HepG2 (cell line): ENCODE data around the gene QRICH2. TPM values are rescaled to one million over a fixed set of nuclear protein-coding genes. Genes with fewer than 3 reads are reported as not detected.

Experiments
- ATF7 ChIP-seq, 2 experiments: fragments of 450-650 bp in 1 of 2; sonication (generic) in 1 of 2; formaldehyde crosslinking in 1 of 2; IDR thresholded peaks; 2 replicates each; pipeline versions ENCODE4 v1.4.0 to v1.6.1; 2016 to 2020; ENCODE audit warnings: antibody characterized with exemption in 1 of 2, mild to moderate bottlenecking in 1 of 2, missing genetic modification reagents in 1 of 2
- FOXC1 ChIP-seq: sonication (generic); formaldehyde crosslinking; IDR thresholded peaks from 2 replicates; pipeline ENCODE4 v1.8.0; 2022; ENCODE audit warnings: mild to moderate bottlenecking, missing genetic modification reagents, borderline replicate concordance
- GABPB1 ChIP-seq: IDR thresholded peaks from 2 replicates; pipeline ENCODE4 v1.6.1; 2016; ENCODE audit warnings: mild to moderate bottlenecking, missing genetic modification reagents, moderate library complexity, missing compliant biosample characterization
- HOXA5 ChIP-seq: sonication (generic); formaldehyde crosslinking; IDR thresholded peaks from 2 replicates; pipeline ENCODE4 v1.4.0; 2020; ENCODE audit warnings: missing genetic modification reagents
- KMT2B ChIP-seq: IDR thresholded peaks from 2 replicates; pipeline ENCODE4 v1.6.1; 2016; ENCODE audit warnings: missing genetic modification reagents, missing compliant biosample characterization
- NCOA2 ChIP-seq: sonication (generic); formaldehyde crosslinking; IDR thresholded peaks from 2 replicates; pipeline ENCODE4 v1.8.0; 2022; ENCODE audit warnings: inconsistent platforms
- NR1H2 ChIP-seq: sonication (generic); formaldehyde crosslinking; IDR thresholded peaks from 2 replicates; pipeline ENCODE4 v1.8.1; 2022; ENCODE audit warnings: low read depth, missing genetic modification reagents, borderline replicate concordance
- NR2C2 ChIP-seq: sonication (generic); formaldehyde crosslinking; IDR thresholded peaks from 2 replicates; pipeline ENCODE4 v1.4.0; 2020; ENCODE audit warnings: missing genetic modification reagents, mild to moderate bottlenecking, moderate library complexity, borderline replicate concordance
- NR2F1 ChIP-seq, 2 experiments: fragments of 450-650 bp in 1 of 2; formaldehyde crosslinking in 1 of 2; IDR thresholded peaks; 2 replicates each; pipeline versions ENCODE4 v1.5.0 to v1.6.1; 2016 to 2020; ENCODE audit warnings: mild to moderate bottlenecking in 1 of 2, missing compliant biosample characterization in 1 of 2, missing genetic modification reagents in 1 of 2, moderate library complexity in 1 of 2
- POLR2AphosphoS5 ChIP-seq: IDR thresholded peaks from 2 replicates; pipeline ENCODE4 v1.6.1; 2012; ENCODE audit warnings: low read depth, low read length
- SKIL ChIP-seq: sonication (generic); formaldehyde crosslinking; IDR thresholded peaks from 2 replicates; pipeline ENCODE4 v1.8.0; 2022; ENCODE audit warnings: missing genetic modification reagents, mild to moderate bottlenecking, moderate library complexity, borderline replicate concordance
- SP140L ChIP-seq: sonication (generic); formaldehyde crosslinking; IDR thresholded peaks from 2 replicates; pipeline ENCODE4 v1.4.0; 2020; ENCODE audit warnings: missing genetic modification reagents, borderline replicate concordance
- TFDP1 ChIP-seq: IDR thresholded peaks from 2 replicates; pipeline ENCODE4 v1.6.1; 2016; ENCODE audit warnings: missing compliant biosample characterization, missing genetic modification reagents, borderline replicate concordance
- ZNF337 ChIP-seq: sonication (generic); formaldehyde crosslinking; IDR thresholded peaks from 2 replicates; pipeline ENCODE4 v1.5.1; 2020; ENCODE audit warnings: missing genetic modification reagents, low read depth, mild to moderate bottlenecking, borderline replicate concordance
- ZNF619 ChIP-seq: sonication (generic); formaldehyde crosslinking; IDR thresholded peaks from 2 replicates; pipeline ENCODE4 v1.4.0; 2020; ENCODE audit warnings: mild to moderate bottlenecking, missing genetic modification reagents
- polyA plus RNA-seq, 8 experiments: library from polyadenylated mRNA; depleted of rRNA in 3 of 8; stranded (reverse) in 7 of 8; unstranded in 1 of 8; fragments of >200 nt; fragmentation: Illumina TruSeq in 4 of 8; extraction: Trizol in 4 of 8; gene quantifications; 2 replicates each; pipeline versions ENCODE4 v1.2.1 to v1.2.3, GENCODE V29; 2011 to 2016; ENCODE audit warnings: low read depth in 4 of 8, missing spikeins in 1 of 8, mixed read lengths in 1 of 8; ENCODE audit not compliant: insufficient read depth in 1 of 8
- total RNA-seq, 5 experiments: library from RNA; depleted of rRNA; stranded (reverse); fragments of >200 nt; fragmentation: Illumina TruSeq; extraction: Trizol; gene quantifications; 2 replicates each; pipeline ENCODE4 v1.2.3, GENCODE V29; 2016; ENCODE audit warnings: low read depth in 1 of 5
- TF ChIP-seq, protein P1 (sequence below): IDR thresholded peaks from 2 replicates; pipeline ENCODE4 v1.6.1; 2016; ENCODE audit warnings: low read depth, control low read depth
- TF ChIP-seq, protein P2 (sequence below): sonication (generic); formaldehyde crosslinking; IDR thresholded peaks from 2 replicates; pipeline ENCODE4 v1.4.0; 2020; ENCODE audit warnings: missing genetic modification reagents

The QRICH2 gene
- total and polyA plus RNA-seq, 2 of the 13 experiments (the other 11 are each of a cell fraction or from before 2014, with no cell fraction given): 3.7 to 5.7 TPM

- TF ChIP-seq NR1H2 (CRISPR knock-in tag): no peak
- 0 out of 2 replicates have a peak, but pooled peaks have one; percentile 5 for TF ChIP-seq GABPB1 (CRISPR knock-in tag)
- TF ChIP-seq, protein P1, sequence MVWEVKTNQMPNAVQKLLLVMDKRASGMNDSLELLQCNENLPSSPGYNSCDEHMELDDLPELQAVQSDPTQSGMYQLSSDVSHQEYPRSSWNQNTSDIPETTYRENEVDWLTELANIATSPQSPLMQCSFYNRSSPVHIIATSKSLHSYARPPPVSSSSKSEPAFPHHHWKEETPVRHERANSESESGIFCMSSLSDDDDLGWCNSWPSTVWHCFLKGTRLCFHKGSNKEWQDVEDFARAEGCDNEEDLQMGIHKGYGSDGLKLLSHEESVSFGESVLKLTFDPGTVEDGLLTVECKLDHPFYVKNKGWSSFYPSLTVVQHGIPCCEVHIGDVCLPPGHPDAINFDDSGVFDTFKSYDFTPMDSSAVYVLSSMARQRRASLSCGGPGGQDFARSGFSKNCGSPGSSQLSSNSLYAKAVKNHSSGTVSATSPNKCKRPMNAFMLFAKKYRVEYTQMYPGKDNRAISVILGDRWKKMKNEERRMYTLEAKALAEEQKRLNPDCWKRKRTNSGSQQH (CRISPR knock-in tag): peak; percentile 33; the same call in 1 of the 2 replicates
- no peak for TF ChIP-seq SKIL (CRISPR knock-in tag)
- TF ChIP-seq, protein P2, sequence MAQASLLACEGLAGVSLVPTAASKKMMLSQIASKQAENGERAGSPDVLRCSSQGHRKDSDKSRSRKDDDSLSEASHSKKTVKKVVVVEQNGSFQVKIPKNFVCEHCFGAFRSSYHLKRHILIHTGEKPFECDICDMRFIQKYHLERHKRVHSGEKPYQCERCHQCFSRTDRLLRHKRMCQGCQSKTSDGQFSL: no peak
- no peak for TF ChIP-seq ZNF337 (CRISPR knock-in tag)
- no peak for TF ChIP-seq TFDP1 (CRISPR knock-in tag)
- TF ChIP-seq NCOA2: no peak
- peak; percentile 21; the same call in 1 of the 2 replicates for TF ChIP-seq FOXC1 (CRISPR knock-in tag)
- TF ChIP-seq SP140L (CRISPR knock-in tag): no peak
- no peak for TF ChIP-seq POLR2AphosphoS5
- TF ChIP-seq NR2C2 (CRISPR knock-in tag): no peak
- peak in 1 of 2 experiments; percentile 40; a peak in 1 of 4 replicates for TF ChIP-seq NR2F1 (CRISPR knock-in tag; IDR thresholded peaks at IDR 0.05)
- TF ChIP-seq KMT2B (CRISPR knock-in tag): no peak
- no peak for TF ChIP-seq ZNF619 (CRISPR knock-in tag)
- no peak for TF ChIP-seq HOXA5 (CRISPR knock-in tag)
- no peak for TF ChIP-seq ATF7 (IDR thresholded peaks at IDR 0.05)
- TF ChIP-seq ATF7 (CRISPR knock-in tag; IDR thresholded peaks at IDR 0.05): no peak
Measured at GRCh38 chr17:76246080-76247066, 61.7 kb downstream of the QRICH2 start (continued).
